SK-N-SH (cell line): ENCODE data around the gene PLXNB1. TPM values are rescaled to one million over a fixed set of nuclear protein-coding genes. Genes with fewer than 3 reads are reported as not detected.

ENCODE experiments used
- CTCF ChIA-PET: fragments of 300-600, 350-600 bp; formaldehyde crosslinking; extraction: SDS; loops from one replicate; lab custom pipeline; 2021; lab: Yijun Ruan, JAX
- POLR2A ChIA-PET: fragments of 350-600 bp; sonication (Branson Sonifier 250); formaldehyde crosslinking; extraction: SDS; loops from one replicate; lab custom pipeline; 2020; ENCODE audit warnings: antibody characterized with exemption, inconsistent platforms; lab: Yijun Ruan, JAX
- DNase-seq: peaks from one replicate; pipeline ENCODE4 v3.0.0; 2012
- H2AFZ ChIP-seq: fragments of 200-600 bp; sonication (generic); 2 replicates; pipeline ENCODE4 v1.8.1; 2016; ENCODE audit warnings: antibody characterized with exemption, mild to moderate bottlenecking, low read depth
- H3F3A ChIP-seq: fragments of 200-600 bp; sonication (generic); replicated peaks from 2 replicates; pipeline ENCODE3; 2016; ENCODE audit warnings: antibody characterized with exemption, mild to moderate bottlenecking; ENCODE audit not compliant: insufficient read depth
- H3K27ac ChIP-seq, 2 experiments: fragments of 200-500 bp in 1 of 2; fragments of 200-600 bp in 1 of 2; sonication (Bioruptor generic) in 1 of 2; sonication (generic), shearing (Covaris generic) in 1 of 2; 2 replicates each; pipeline versions ENCODE4 v1.5.1 to v1.6.1; 2014 to 2016; ENCODE audit warnings: low read depth in 2 of 2, inconsistent platforms in 1 of 2, low read length in 1 of 2, mild to moderate bottlenecking in 1 of 2, mixed read lengths in 1 of 2
- H3K27me3 ChIP-seq: fragments of 200-600 bp; sonication (generic), shearing (Covaris generic); 2 replicates; pipeline ENCODE4 v1.6.1; 2016; ENCODE audit warnings: mixed run types; ENCODE audit not compliant: insufficient read depth
- H3K36me3 ChIP-seq, 2 experiments: fragments of 200-500 bp in 1 of 2; fragments of 200-600 bp in 1 of 2; sonication (Bioruptor generic) in 1 of 2; sonication (generic) in 1 of 2; replicated peaks in 1 of 2; 2 replicates each; pipeline versions ENCODE3 to v1.5.1; 2014 to 2016; ENCODE audit warnings: low read length in 1 of 2, mild to moderate bottlenecking in 1 of 2; ENCODE audit not compliant: insufficient read depth in 2 of 2, control insufficient read depth in 1 of 2
- H3K4me1 ChIP-seq, 2 experiments: fragments of 200-500 bp in 1 of 2; fragments of 200-600 bp in 1 of 2; sonication (Bioruptor generic) in 1 of 2; sonication (generic), shearing (Covaris generic) in 1 of 2; 2 replicates each; pipeline versions ENCODE4 v1.5.1 to v1.6.1; 2014 to 2016; ENCODE audit warnings: low read depth in 1 of 2, low read length in 1 of 2, mixed run types in 1 of 2; ENCODE audit not compliant: insufficient read depth in 2 of 2, control insufficient read depth in 1 of 2
- H3K4me2 ChIP-seq: fragments of 200-600 bp; sonication (generic), shearing (Covaris generic); 2 replicates; pipeline ENCODE4 v1.6.1; 2017; ENCODE audit warnings: mixed run types
- H3K4me3 ChIP-seq, 2 experiments: fragments of 200-500 bp in 1 of 2; fragments of 200-600 bp in 1 of 2; sonication (Bioruptor generic) in 1 of 2; sonication (generic), shearing (Covaris generic) in 1 of 2; 2 replicates each; pipeline versions ENCODE4 v1.5.1 to v1.8.1; 2014 to 2016; ENCODE audit warnings: low read depth in 2 of 2, inconsistent platforms in 1 of 2, low read length in 1 of 2, mild to moderate bottlenecking in 1 of 2, mixed read lengths in 1 of 2, moderate library complexity in 1 of 2
- H3K79me2 ChIP-seq: fragments of 200-600 bp; sonication (generic); 2 replicates; pipeline ENCODE4 v1.8.1; 2017; ENCODE audit warnings: mild to moderate bottlenecking; ENCODE audit not compliant: insufficient read depth
- H3K9ac ChIP-seq: fragments of 200-600 bp; sonication (generic); 2 replicates; pipeline ENCODE4 v1.6.1; 2017; ENCODE audit warnings: mixed run types
- H3K9me2 ChIP-seq: fragments of 200-600 bp; sonication (generic); 2 replicates; pipeline ENCODE4 v1.6.1; 2017; ENCODE audit warnings: mixed run types
- H3K9me3 ChIP-seq: fragments of 200-600 bp; sonication (generic); 2 replicates; pipeline ENCODE4 v1.6.1; 2017; ENCODE audit warnings: mixed run types, mild to moderate bottlenecking, moderate library complexity
- H4K20me1 ChIP-seq: fragments of 200-600 bp; sonication (generic); 2 replicates; pipeline ENCODE4 v1.6.1; 2017; ENCODE audit warnings: mild to moderate bottlenecking, mixed run types; ENCODE audit not compliant: insufficient read depth
- CHD2 ChIP-seq: fragments of 150-350 bp; IDR thresholded peaks from 2 replicates; pipeline ENCODE4 v1.6.1; 2018; ENCODE audit warnings: low read length; ENCODE audit not compliant: partially characterized antibody
- ELF1 ChIP-seq: IDR thresholded peaks from 2 replicates; pipeline ENCODE4 v1.4.0; 2012
- EP300 ChIP-seq, 2 experiments: IDR thresholded peaks; 2 replicates each; pipeline versions ENCODE4 v1.4.0 to v1.6.1; 2012; ENCODE audit warnings: borderline replicate concordance in 1 of 2, low read depth in 1 of 2, low read length in 1 of 2
- EZH2phosphoT487 ChIP-seq: fragments of 200-600 bp; sonication (generic); IDR thresholded peaks from 2 replicates; pipeline ENCODE4 v1.6.1; 2017; ENCODE audit warnings: low read depth, mixed run types, mild to moderate bottlenecking, antibody characterized with exemption, moderate library complexity, borderline replicate concordance
- FOSL2 ChIP-seq: IDR thresholded peaks from 2 replicates; pipeline ENCODE4 v1.4.0; 2012; ENCODE audit warnings: low read depth, mild to moderate bottlenecking, moderate library complexity, borderline replicate concordance
- FOXJ3 ChIP-seq: sonication (generic); formaldehyde crosslinking; IDR thresholded peaks from 2 replicates; pipeline ENCODE4 v1.5.1; 2020; ENCODE audit warnings: mild to moderate bottlenecking, missing genetic modification reagents
- FOXM1 ChIP-seq: IDR thresholded peaks from 2 replicates; pipeline ENCODE4 v1.4.0; 2012; ENCODE audit warnings: low read depth, mild to moderate bottlenecking
- GATA2 ChIP-seq: sonication (generic); formaldehyde crosslinking; IDR thresholded peaks from 2 replicates; pipeline ENCODE4 v1.5.0; 2020; ENCODE audit warnings: mild to moderate bottlenecking, missing genetic modification reagents
- JUND ChIP-seq: IDR thresholded peaks from 2 replicates; pipeline ENCODE4 v1.4.0; 2012
- NFIC ChIP-seq: IDR thresholded peaks from 2 replicates; pipeline ENCODE4 v1.4.0; 2012; ENCODE audit warnings: borderline replicate concordance
- POLR2AphosphoS5 ChIP-seq: IDR thresholded peaks from 2 replicates; pipeline ENCODE4 v1.6.1; 2012; ENCODE audit warnings: low read depth, low read length
- RAD21 ChIP-seq: IDR thresholded peaks from 2 replicates; pipeline ENCODE4 v1.6.1; 2012; ENCODE audit warnings: mild to moderate bottlenecking, low read length
- RCOR1 ChIP-seq: fragments of 150-350 bp; IDR thresholded peaks from 2 replicates; pipeline ENCODE4 v1.6.1; 2017; ENCODE audit warnings: antibody characterized with exemption, low read length
- RFX5 ChIP-seq: IDR thresholded peaks from 2 replicates; pipeline ENCODE4 v1.6.1; 2012; ENCODE audit warnings: mild to moderate bottlenecking, improper control_type of control experiment, low read length
- RXRA ChIP-seq: IDR thresholded peaks from 2 replicates; pipeline ENCODE4 v1.4.0; 2012; ENCODE audit warnings: low read depth, mild to moderate bottlenecking, borderline replicate concordance
- SMC3 ChIP-seq: IDR thresholded peaks from 2 replicates; pipeline ENCODE4 v1.6.1; 2012; ENCODE audit warnings: low read depth, low read length, improper control_type of control experiment
- TAF1 ChIP-seq: IDR thresholded peaks from 2 replicates; pipeline ENCODE4 v1.6.1; 2012; ENCODE audit warnings: low read depth, mild to moderate bottlenecking, low read length, moderate library complexity, borderline replicate concordance
- TEAD4 ChIP-seq: IDR thresholded peaks from 2 replicates; pipeline ENCODE4 v1.4.0; 2012; ENCODE audit warnings: mild to moderate bottlenecking, borderline replicate concordance; ENCODE audit not compliant: insufficient read depth
- WGBS: methylation state at CpG from one replicate; pipeline ENCODE4 v1.1.6; 2017; ENCODE audit warnings: low lambda C conversion rate; 5-methylcytosine and 5-hydroxymethylcytosine counted together
- polyA plus RNA-seq, 3 experiments: library from polyadenylated mRNA; depleted of rRNA; stranded (reverse); fragments of >200 nt; gene quantifications; 2 replicates each; pipeline ENCODE4 v1.2.3, GENCODE V29; 2012
- TF ChIP-seq, protein P1 (sequence below): IDR thresholded peaks from 2 replicates; pipeline ENCODE4 v1.4.0; 2012; ENCODE audit warnings: low read depth
- TF ChIP-seq, protein P2 (sequence below): IDR thresholded peaks from 2 replicates; pipeline ENCODE4 v1.4.0; 2012; ENCODE audit warnings: low read depth, borderline replicate concordance
- TF ChIP-seq, protein P3 (sequence below): fragments of 150-350 bp; IDR thresholded peaks from 2 replicates; pipeline ENCODE4 v1.6.1; 2017; ENCODE audit warnings: antibody characterized with exemption, low read length, low read depth, borderline replicate concordance
- TF ChIP-seq, protein P4 (sequence below): IDR thresholded peaks from 2 replicates; pipeline ENCODE4; 2012
- TF ChIP-seq, protein P5 (sequence below): fragments of 200-600 bp; sonication (generic); IDR thresholded peaks from 2 replicates; pipeline ENCODE4 v1.6.1; 2017; ENCODE audit warnings: antibody characterized with exemption, mild to moderate bottlenecking, moderate library complexity
- TF ChIP-seq, protein P6 (sequence below): fragments of 150-350 bp; IDR thresholded peaks from 2 replicates; pipeline ENCODE4 v1.6.1; 2016; ENCODE audit warnings: mild to moderate bottlenecking, low read depth, low read length
- TF ChIP-seq, protein P7 (sequence below): IDR thresholded peaks from 2 replicates; pipeline ENCODE4 v1.4.0; 2012; ENCODE audit warnings: low read depth, borderline replicate concordance

Gene PLXNB1
- polyA plus RNA-seq, 1 of the 3 experiments (the other 2 are of a cell fraction) = 39.8 TPM

DNA sequence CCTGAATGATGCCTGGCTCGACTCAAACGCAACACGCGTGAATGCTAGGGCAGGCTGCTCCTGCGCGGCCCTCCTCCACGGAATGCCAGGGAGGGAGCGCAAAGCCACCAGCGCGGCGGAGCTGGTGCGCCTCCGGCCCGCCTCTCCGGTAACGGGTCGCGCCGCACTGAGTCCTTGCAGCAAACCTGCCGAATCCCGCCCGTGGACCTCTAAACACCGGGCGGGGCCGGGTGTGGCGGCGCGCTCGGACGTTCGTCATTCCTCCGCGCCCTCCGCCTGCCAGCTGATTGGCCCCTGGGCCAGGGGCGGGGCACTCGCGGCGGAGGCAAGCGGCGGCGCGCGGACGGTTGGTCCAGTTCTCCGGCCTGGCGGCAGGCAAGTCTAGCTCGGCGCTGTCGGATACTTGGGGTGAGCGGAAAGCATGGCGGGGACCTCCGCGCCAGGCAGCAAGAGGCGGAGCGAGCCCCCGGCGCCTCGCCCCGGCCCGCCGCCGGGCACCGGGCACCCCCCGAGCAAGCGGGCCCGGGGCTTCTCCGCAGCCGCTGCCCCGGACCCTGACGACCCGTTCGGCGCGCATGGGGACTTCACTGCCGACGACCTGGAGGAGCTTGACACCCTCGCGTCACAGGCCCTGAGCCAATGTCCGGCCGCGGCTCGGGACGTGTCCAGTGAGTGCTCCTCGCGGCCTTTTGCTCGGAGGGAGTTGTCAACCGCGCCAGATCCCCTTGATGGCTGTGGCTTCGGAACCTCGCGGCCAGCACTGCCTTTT is 16.7 kb upstream of the PLXNB1 start, which contains the start of gene ATRIP:
TSS of gene ATRIP (plus strand) at position 313 of the 769 bp plus-strand sequence. CDS start at position 422, 109 bp downstream.
- Histone ChIP-seq H4K20me1 (peaks cover 4% of the 10 kb centered on the region), H3F3A (peaks cover 31% of the 10 kb centered on the region), H3K9me2 (no peaks in the 10 kb centered on the region), H3K79me2 (peaks cover 56% of the 10 kb centered on the region), H3K4me1 (peaks cover 5 to 18% of the 10 kb centered on the region in 2 experiments), H3K27ac (peak within 1 kb of the TSS; percentile 68 to 74), H3K4me3 (peak within 1 kb of the TSS; percentile 77 to 97), H3K9ac (peak within 1 kb of the TSS; percentile 88), H3K27me3 (no peaks in the 10 kb centered on the region), H3K4me2 (peak within 1 kb of the TSS; percentile 78), H3K9me3 (no peaks in the 10 kb centered on the region), H3K36me3 (peaks cover 19 to 29% of the 10 kb centered on the region in 2 experiments), H2AFZ (peak within 1 kb of the TSS; percentile 85)
- peak; percentile 98 for DNase-seq
- ChIA-PET CTCF (interaction anchor here (0.8 to 6.6 kb wide), 14 partner anchors 11 to 252 kb away, joined by 3 to 57 read pairs (median 4); partner anchors contain the start of gene CELSR3), POLR2A (interaction anchor here (0.5 to 2.1 kb wide), 14 partner anchors 10 to 681 kb away, joined by 3 to 7 read pairs (median 4); partner anchors contain the start of genes CDC25A, PFKFB4 and ZNF589)
- WGBS = under 1% methylated on average over 31 of the region's 91 CpGs
- TF ChIP-seq NFIC (no peak), EZH2phosphoT487 (no peak), SMC3 (no peak), EP300 (IDR thresholded peaks at IDR 0.05; ENCODE audit: borderline replicate concordance in 1 of 2, low read depth in 1 of 2, low read length in 1 of 2) (no peak), RCOR1 (no peak; the same call in 1 of the 2 replicates), FOSL2 (no peak), TEAD4 (no peak), GATA2 (CRISPR knock-in tag) (no peak), FOXM1 (no peak), RAD21 (no peak), POLR2AphosphoS5 (peak; percentile 93), ELF1 (no peak; the same call in 1 of the 2 replicates), CHD2 (peak; percentile 20), TAF1 (peak; percentile 91), FOXJ3 (no peak), JUND (no peak), RXRA (no peak), RFX5 (no peak)
- TF ChIP-seq, protein P1, sequence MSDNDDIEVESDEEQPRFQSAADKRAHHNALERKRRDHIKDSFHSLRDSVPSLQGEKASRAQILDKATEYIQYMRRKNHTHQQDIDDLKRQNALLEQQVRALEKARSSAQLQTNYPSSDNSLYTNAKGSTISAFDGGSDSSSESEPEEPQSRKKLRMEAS = peak; percentile 87
- TF ChIP-seq, protein P2, sequence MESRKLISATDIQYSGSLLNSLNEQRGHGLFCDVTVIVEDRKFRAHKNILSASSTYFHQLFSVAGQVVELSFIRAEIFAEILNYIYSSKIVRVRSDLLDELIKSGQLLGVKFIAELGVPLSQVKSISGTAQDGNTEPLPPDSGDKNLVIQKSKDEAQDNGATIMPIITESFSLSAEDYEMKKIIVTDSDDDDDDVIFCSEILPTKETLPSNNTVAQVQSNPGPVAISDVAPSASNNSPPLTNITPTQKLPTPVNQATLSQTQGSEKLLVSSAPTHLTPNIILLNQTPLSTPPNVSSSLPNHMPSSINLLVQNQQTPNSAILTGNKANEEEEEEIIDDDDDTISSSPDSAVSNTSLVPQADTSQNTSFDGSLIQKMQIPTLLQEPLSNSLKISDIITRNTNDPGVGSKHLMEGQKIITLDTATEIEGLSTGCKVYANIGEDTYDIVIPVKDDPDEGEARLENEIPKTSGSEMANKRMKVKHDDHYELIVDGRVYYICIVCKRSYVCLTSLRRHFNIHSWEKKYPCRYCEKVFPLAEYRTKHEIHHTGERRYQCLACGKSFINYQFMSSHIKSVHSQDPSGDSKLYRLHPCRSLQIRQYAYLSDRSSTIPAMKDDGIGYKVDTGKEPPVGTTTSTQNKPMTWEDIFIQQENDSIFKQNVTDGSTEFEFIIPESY = no peak
- TF ChIP-seq, protein P3, sequence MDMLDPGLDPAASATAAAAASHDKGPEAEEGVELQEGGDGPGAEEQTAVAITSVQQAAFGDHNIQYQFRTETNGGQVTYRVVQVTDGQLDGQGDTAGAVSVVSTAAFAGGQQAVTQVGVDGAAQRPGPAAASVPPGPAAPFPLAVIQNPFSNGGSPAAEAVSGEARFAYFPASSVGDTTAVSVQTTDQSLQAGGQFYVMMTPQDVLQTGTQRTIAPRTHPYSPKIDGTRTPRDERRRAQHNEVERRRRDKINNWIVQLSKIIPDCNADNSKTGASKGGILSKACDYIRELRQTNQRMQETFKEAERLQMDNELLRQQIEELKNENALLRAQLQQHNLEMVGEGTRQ = no peak
- TF ChIP-seq, protein P4, sequence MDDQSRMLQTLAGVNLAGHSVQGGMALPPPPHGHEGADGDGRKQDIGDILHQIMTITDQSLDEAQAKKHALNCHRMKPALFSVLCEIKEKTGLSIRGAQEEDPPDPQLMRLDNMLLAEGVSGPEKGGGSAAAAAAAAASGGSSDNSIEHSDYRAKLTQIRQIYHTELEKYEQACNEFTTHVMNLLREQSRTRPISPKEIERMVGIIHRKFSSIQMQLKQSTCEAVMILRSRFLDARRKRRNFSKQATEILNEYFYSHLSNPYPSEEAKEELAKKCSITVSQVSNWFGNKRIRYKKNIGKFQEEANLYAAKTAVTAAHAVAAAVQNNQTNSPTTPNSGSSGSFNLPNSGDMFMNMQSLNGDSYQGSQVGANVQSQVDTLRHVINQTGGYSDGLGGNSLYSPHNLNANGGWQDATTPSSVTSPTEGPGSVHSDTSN = no peak
- TF ChIP-seq, protein P5, sequence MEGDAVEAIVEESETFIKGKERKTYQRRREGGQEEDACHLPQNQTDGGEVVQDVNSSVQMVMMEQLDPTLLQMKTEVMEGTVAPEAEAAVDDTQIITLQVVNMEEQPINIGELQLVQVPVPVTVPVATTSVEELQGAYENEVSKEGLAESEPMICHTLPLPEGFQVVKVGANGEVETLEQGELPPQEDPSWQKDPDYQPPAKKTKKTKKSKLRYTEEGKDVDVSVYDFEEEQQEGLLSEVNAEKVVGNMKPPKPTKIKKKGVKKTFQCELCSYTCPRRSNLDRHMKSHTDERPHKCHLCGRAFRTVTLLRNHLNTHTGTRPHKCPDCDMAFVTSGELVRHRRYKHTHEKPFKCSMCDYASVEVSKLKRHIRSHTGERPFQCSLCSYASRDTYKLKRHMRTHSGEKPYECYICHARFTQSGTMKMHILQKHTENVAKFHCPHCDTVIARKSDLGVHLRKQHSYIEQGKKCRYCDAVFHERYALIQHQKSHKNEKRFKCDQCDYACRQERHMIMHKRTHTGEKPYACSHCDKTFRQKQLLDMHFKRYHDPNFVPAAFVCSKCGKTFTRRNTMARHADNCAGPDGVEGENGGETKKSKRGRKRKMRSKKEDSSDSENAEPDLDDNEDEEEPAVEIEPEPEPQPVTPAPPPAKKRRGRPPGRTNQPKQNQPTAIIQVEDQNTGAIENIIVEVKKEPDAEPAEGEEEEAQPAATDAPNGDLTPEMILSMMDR = no peak
- TF ChIP-seq, protein P6, sequence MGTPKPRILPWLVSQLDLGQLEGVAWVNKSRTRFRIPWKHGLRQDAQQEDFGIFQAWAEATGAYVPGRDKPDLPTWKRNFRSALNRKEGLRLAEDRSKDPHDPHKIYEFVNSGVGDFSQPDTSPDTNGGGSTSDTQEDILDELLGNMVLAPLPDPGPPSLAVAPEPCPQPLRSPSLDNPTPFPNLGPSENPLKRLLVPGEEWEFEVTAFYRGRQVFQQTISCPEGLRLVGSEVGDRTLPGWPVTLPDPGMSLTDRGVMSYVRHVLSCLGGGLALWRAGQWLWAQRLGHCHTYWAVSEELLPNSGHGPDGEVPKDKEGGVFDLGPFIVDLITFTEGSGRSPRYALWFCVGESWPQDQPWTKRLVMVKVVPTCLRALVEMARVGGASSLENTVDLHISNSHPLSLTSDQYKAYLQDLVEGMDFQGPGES = peak; percentile 45; the same call in 1 of the 2 replicates
- TF ChIP-seq, protein P7, sequence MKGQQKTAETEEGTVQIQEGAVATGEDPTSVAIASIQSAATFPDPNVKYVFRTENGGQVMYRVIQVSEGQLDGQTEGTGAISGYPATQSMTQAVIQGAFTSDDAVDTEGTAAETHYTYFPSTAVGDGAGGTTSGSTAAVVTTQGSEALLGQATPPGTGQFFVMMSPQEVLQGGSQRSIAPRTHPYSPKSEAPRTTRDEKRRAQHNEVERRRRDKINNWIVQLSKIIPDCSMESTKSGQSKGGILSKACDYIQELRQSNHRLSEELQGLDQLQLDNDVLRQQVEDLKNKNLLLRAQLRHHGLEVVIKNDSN = no peak
